HG03521 (cell line): ENCODE measurements around the gene DSCAM.

Experiments used
- ATAC-seq: cut with Tn5 transposase; IDR thresholded peaks from one replicate; pipeline ENCODE4 v1.9.1; 2021; ENCODE audit warnings: mild to moderate bottlenecking, moderate library complexity; ENCODE audit not compliant: unreplicated experiment

Gene DSCAM

GRCh38 chr21:39968010-39968409 is 878.9 kb downstream of the DSCAM start:
- ATAC-seq: no peak

DNA sequence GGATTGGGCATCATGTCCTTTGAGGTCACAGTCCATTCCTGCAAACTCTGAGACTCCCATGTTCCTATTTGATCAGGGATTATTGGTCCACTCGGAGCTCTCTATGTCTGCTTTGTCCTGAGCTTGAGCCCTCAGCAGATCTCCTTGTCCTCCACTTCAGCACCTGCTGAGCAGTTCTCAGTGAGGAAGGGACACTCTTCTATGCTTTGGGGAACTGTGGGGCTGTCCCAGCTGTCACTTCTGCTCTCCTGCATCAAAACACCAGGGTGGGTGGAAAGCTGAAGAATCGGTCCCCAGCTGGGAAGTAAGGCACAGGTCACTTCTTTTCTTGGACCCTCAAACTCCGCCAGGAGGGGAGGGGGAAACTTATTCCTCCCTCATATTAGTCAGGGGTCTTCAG is 880.2 kb downstream of the DSCAM start:
- ATAC-seq: no peak

- ATAC-seq: no peak
Measured at GRCh38 chr21:39965026-39965425, 881.9 kb downstream of the DSCAM start.

DNA sequence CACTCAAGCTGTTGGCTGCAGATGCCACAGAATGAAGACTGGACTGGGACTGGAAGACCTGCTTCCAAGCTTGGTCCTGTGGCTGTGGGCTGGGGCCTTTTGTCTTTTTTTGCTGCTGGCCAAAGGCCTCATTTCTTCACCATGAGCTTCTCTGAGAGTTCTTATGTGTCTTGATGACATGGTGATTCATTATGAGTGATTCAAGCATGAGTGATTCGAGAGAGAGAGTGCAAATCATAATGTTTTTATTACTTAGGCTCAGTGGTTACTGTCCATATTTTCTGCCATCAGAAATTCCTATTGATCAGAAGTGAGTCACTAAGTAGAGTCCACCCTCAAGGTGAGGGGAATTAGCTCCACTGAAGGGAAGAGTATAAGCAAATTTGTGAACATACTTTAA is 885.7 kb downstream of the DSCAM start:
- no peak for ATAC-seq
